Loucy (cell line): ENCODE results near the gene NRXN3.

ENCODE experiments used
- EZH2phosphoT487 ChIP-seq: fragments of 200-600 bp; IDR thresholded peaks from 2 replicates; pipeline ENCODE4 v1.6.1; 2018; ENCODE audit warnings: antibody characterized with exemption, mild to moderate bottlenecking, moderate library complexity, borderline replicate concordance
- TF ChIP-seq, protein P1 (sequence below): fragments of 200-600 bp; sonication (generic); conservative IDR thresholded peaks from 2 replicates; pipeline ENCODE4 v1.5.1; 2014; ENCODE audit warnings: mild to moderate bottlenecking, antibody characterized with exemption, low read length

DNA sequence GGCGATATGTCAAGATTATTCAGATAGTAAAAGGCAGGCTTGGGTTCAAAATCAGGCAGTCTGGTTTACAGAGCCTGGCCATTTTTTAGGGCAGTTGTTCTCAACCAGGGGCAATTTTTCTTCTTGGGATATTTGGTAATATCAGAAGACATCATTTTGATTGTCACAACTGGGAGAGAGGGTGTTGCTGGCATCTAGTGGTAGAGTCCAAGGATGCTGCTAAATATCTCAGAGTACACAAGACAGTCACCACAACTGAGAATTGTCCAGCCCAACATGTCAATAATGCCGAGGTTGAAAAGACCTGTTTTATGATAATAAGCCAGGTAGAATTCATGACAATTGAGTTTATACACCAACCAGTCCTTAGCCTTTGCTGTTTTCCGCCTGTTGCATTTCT, 733.9 kb downstream of the NRXN3 start:
- no peak for TF ChIP-seq EZH2phosphoT487
- TF ChIP-seq, protein P1, sequence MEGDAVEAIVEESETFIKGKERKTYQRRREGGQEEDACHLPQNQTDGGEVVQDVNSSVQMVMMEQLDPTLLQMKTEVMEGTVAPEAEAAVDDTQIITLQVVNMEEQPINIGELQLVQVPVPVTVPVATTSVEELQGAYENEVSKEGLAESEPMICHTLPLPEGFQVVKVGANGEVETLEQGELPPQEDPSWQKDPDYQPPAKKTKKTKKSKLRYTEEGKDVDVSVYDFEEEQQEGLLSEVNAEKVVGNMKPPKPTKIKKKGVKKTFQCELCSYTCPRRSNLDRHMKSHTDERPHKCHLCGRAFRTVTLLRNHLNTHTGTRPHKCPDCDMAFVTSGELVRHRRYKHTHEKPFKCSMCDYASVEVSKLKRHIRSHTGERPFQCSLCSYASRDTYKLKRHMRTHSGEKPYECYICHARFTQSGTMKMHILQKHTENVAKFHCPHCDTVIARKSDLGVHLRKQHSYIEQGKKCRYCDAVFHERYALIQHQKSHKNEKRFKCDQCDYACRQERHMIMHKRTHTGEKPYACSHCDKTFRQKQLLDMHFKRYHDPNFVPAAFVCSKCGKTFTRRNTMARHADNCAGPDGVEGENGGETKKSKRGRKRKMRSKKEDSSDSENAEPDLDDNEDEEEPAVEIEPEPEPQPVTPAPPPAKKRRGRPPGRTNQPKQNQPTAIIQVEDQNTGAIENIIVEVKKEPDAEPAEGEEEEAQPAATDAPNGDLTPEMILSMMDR: peak; percentile 32; the same call in 1 of the 2 replicates
